GM18907 (cell line): ENCODE data around the gene DCAF12.
A peak's percentile ranks its signal among the peaks of the same experiment; 100 is the strongest.

Experiments
- ATAC-seq: cut with Tn5 transposase; IDR thresholded peaks from one replicate; pipeline ENCODE4 v1.9.1; 2021; ENCODE audit warnings: mild to moderate bottlenecking, moderate library complexity; ENCODE audit not compliant: unreplicated experiment

Gene DCAF12

GRCh38 chr9:34127035-34127948, 794 bp upstream of the DCAF12 start:
- no peak for ATAC-seq

- ATAC-seq, result no peak
These were observed 754 bp downstream of the DCAF12 start for GRCh38 chr9:34125681-34126206.

- ATAC-seq, result no peak
These were observed 1.6 kb downstream of the DCAF12 start for GRCh38 chr9:34124926-34125325.

- peak; percentile 28 for ATAC-seq
These were observed 2.4 kb downstream of the DCAF12 start for GRCh38 chr9:34124099-34124498.

GRCh38 chr9:34123682-34124081, 2.8 kb downstream of the DCAF12 start:
- peak; percentile 35 for ATAC-seq

GRCh38 chr9:34121996-34122395, 4.5 kb downstream of the DCAF12 start:
- no peak for ATAC-seq

GRCh38 chr9:34119713-34120112, 6.8 kb downstream of the DCAF12 start:
- no peak for ATAC-seq

GRCh38 chr9:34114436-34114835, 12.1 kb downstream of the DCAF12 start:
- no peak for ATAC-seq

- no peak for ATAC-seq
These were observed 20.4 kb downstream of the DCAF12 start for GRCh38 chr9:34106110-34106509.

- no peak for ATAC-seq
These were observed 23.7 kb downstream of the DCAF12 start for GRCh38 chr9:34102796-34103195.

GRCh38 chr9:34098307-34098706, 28.2 kb downstream of the DCAF12 start:
- peak; percentile 61 for ATAC-seq

- peak; percentile 83 for ATAC-seq
These were observed 28.6 kb downstream of the DCAF12 start for GRCh38 chr9:34097865-34098264.

GRCh38 chr9:34096751-34097150, 29.7 kb downstream of the DCAF12 start:
- no peak for ATAC-seq

- ATAC-seq, result no peak
These were observed 32.9 kb downstream of the DCAF12 start for GRCh38 chr9:34093578-34093977.

GRCh38 chr9:34089311-34089710, 37.2 kb downstream of the DCAF12 start:
- no peak for ATAC-seq

GRCh38 chr9:34087370-34087769, 39.1 kb downstream of the DCAF12 start:
- no peak for ATAC-seq

GRCh38 chr9:34086864-34087263, 39.6 kb downstream of the DCAF12 start:
- ATAC-seq, result no peak

GRCh38 chr9:34085581-34086500, 40.7 kb downstream of the DCAF12 start:
- ATAC-seq, result no peak

- no peak for ATAC-seq
These were observed 41.9 kb downstream of the DCAF12 start for GRCh38 chr9:34084562-34084961.

GRCh38 chr9:34079181-34079580, 47.3 kb downstream of the DCAF12 start:
- no peak for ATAC-seq

- ATAC-seq, result no peak
These were observed 53.5 kb downstream of the DCAF12 start for GRCh38 chr9:34072868-34073590.
